Inflammatory macrophage treated with lipopolysaccharide for 4 hours (primary cell): ENCODE measurements around the gene TTC21B.

Experiments
- DNase-seq: peaks from one replicate; pipeline ENCODE4 v3.0.0-alpha.2; 2020

The TTC21B gene

GRCh38 chr2:165920748-165921147, 32.8 kb downstream of the TTC21B start:
- DNase-seq: no peak

GRCh38 chr2:165913636-165914035, 39.9 kb downstream of the TTC21B start:
- DNase-seq: no peak

GRCh38 chr2:165911981-165912380, 41.6 kb downstream of the TTC21B start:
- DNase-seq: no peak

- DNase-seq: no peak
Measured at GRCh38 chr2:165911231-165911630, 42.3 kb downstream of the TTC21B start.

- DNase-seq: no peak
Measured at GRCh38 chr2:165909466-165909865, 44.1 kb downstream of the TTC21B start.

GRCh38 chr2:165905854-165906253, 47.7 kb downstream of the TTC21B start:
- no peak for DNase-seq

- no peak for DNase-seq
Measured at GRCh38 chr2:165905269-165905668, 48.3 kb downstream of the TTC21B start.

GRCh38 chr2:165904432-165904831, 49.1 kb downstream of the TTC21B start:
- no peak for DNase-seq

- DNase-seq: no peak
Measured at GRCh38 chr2:165903406-165903805, 50.2 kb downstream of the TTC21B start.

- peak; percentile 52 for DNase-seq
Measured at GRCh38 chr2:165902934-165903333, 50.6 kb downstream of the TTC21B start.

- DNase-seq: no peak
Measured at GRCh38 chr2:165901620-165902298, 51.8 kb downstream of the TTC21B start.

- no peak for DNase-seq
Measured at GRCh38 chr2:165899311-165899710, 54.3 kb downstream of the TTC21B start.

- no peak for DNase-seq
Measured at GRCh38 chr2:165898381-165898780, 55.2 kb downstream of the TTC21B start.

- DNase-seq: peak; percentile 50
Measured at GRCh38 chr2:165897726-165898125, 55.9 kb downstream of the TTC21B start.

GRCh38 chr2:165897074-165897473, 56.5 kb downstream of the TTC21B start:
- no peak for DNase-seq

GRCh38 chr2:165895974-165896373, 57.6 kb downstream of the TTC21B start:
- DNase-seq: no peak

- DNase-seq: no peak
Measured at GRCh38 chr2:165893556-165893955, 60.0 kb downstream of the TTC21B start.

GRCh38 chr2:165892526-165892925, 61.0 kb downstream of the TTC21B start:
- no peak for DNase-seq

GRCh38 chr2:165891943-165892342, 61.6 kb downstream of the TTC21B start:
- no peak for DNase-seq

- no peak for DNase-seq
Measured at GRCh38 chr2:165891345-165891744, 62.2 kb downstream of the TTC21B start.

- no peak for DNase-seq
Measured at GRCh38 chr2:165889798-165890197, 63.8 kb downstream of the TTC21B start.

- peak; percentile 16 for DNase-seq
Measured at GRCh38 chr2:165889158-165889557, 64.4 kb downstream of the TTC21B start.

GRCh38 chr2:165888171-165888570, 65.4 kb downstream of the TTC21B start:
- peak; percentile 58 for DNase-seq

GRCh38 chr2:165886487-165887146, 67.0 kb downstream of the TTC21B start:
- no peak for DNase-seq
